Activated CD4-positive, alpha-beta T cell treated with anti-CD3 and anti-CD28 coated beads for 1 hour (primary cell): ENCODE data around the gene LEFTY1.

ENCODE experiments used
- DNase-seq: peaks from one replicate; pipeline ENCODE4 v3.0.0-alpha.2; 2020

The LEFTY1 gene

DNA sequence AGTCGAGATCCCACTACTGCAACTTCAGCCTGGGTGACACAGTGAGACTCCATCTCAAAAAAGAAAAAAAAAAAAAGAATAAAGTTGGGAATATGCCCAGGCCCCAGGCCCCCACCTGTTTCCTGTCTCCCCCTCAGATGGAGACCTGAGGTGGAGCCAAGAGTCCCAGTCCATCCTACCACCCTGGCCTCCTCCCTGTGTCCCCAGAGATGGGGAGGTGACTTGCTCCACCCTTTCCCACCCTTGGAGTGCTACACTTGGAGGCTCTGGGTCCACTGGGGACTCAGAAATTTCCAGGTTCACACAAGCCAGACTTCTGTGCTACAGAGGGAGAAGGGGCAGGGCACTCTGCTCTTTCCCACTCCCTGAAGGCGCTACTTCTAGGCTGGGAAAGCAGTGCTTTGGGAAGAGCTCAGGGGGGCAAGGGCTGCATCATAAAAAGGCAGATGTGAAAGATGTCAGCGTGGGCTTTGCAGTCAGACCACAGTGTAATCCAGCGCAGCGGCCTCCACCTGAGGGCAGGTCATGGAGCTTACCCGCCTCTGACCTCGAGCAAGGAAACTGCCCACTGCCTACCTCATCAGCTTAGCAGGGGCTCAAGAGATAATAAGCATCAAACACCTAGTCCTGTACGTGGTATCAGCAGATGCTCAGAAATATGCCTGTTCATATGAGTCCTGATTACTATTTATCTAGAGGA lies 20.2 kb downstream of the LEFTY1 start:
- DNase-seq = no peak

DNA sequence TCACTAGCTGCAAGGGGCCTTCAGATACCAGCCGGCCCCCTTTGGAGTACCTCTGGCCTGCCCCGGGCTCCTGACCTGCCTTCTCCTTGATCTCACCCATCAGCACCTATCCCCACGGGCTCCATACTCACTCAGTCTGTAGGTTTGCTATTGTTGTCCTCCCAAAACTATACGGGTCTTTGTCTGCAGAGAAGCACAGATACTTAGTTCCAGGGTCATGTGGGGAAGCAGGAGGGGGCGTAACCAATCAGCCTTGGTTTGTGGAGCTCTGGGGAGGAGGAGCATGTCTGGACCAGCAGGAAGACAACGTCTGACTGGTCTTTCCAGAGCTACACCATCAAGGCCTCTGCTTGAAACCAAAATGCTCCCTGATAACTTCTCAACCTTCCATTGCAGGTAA lies 22.0 kb downstream of the LEFTY1 start:
- no peak for DNase-seq

DNA sequence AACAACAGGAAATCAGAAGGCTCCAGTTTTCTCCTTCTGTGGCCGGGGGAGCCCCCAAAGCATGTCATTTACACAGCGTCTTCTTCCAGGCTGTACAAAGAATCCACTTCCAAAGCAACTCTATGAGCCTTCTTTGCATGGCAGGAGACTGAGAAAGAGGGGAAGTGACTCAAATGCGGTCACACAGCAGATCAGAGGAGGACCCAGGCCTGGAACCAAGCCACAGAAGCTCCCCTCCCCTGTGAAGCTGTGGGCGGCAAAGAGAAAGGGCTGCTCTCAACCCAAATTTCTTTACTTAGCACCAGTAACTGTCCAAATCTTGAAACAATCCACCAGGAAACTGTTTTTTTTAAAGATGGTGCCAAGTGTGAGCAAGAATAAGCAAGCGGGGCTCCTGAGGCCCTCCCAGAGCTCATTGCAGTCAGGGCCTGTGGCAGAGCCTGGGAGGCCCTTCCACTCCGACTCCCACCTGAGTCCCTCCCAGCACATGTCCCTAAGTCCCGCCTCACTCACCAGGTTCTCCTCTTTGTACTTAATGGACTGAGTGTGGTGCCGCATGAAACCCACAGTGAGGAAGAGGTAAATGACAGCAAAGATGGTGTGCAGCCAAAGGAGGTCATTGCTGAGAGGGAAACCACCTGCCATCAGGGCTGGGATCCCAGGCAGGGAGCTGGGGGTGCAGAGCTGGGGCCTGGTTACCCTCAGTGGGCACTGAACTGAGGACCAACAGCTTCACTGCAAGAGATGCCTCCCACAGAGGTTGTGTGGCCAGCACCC lies 22.7 kb downstream of the LEFTY1 start:
- peak; percentile 64 for DNase-seq

DNA sequence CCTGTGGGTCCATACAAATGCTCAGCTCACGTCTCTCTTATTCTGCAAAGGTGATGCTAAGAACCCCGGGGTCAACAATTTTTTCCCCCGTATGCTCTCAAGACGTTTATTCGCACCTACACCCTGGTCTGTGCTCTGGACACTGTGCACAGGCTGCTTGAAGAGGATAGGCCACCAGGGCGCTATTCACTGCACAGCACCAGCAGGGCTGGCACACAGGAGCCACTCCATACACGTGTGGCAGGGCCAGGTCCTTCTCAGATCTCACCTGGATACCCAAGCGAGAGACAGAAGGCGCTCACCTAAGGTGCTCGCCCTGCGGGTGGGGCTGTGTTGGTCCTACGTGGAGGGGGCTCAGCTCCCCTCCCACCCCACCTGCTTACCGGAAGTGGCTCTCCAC lies 23.4 kb downstream of the LEFTY1 start:
- DNase-seq = no peak

DNA sequence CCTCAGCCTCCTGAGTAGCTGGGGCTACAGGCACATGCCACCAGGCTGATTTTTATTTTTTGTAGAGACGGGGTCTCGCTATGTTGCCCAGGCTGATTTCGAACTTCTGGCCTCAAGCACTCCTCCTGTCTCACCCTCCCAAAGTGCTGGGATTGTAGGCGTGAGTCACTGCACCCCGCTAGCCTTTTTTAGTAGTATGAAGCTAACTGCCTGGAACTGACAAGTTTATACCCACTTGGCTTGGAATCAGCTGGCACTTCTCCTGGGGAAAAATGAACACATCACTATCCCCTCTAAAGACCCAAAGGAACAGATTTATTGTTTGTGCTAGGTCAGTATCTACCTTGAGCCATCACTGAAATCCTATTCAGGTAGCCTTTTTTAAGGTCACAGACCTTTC lies 25.8 kb downstream of the LEFTY1 start:
- no peak for DNase-seq

DNA sequence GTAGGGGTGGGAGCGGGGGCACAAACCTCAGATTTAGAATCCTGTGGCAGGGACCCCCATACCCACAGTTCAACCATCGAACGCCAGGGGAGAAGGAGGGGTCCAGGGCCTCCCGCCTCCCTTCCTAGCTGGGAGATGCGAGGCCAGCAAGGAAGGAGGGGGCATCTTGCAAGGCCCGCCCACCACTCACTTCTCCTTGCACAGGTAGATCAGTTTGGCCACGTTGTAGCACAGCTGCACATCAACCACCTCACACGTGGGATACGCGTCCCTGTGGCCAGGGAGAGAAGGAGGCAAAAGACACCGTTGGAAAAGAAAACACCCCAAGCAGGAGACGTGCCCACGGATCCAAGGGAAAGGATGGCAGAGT lies 26.4 kb downstream of the LEFTY1 start:
- no peak for DNase-seq

DNA sequence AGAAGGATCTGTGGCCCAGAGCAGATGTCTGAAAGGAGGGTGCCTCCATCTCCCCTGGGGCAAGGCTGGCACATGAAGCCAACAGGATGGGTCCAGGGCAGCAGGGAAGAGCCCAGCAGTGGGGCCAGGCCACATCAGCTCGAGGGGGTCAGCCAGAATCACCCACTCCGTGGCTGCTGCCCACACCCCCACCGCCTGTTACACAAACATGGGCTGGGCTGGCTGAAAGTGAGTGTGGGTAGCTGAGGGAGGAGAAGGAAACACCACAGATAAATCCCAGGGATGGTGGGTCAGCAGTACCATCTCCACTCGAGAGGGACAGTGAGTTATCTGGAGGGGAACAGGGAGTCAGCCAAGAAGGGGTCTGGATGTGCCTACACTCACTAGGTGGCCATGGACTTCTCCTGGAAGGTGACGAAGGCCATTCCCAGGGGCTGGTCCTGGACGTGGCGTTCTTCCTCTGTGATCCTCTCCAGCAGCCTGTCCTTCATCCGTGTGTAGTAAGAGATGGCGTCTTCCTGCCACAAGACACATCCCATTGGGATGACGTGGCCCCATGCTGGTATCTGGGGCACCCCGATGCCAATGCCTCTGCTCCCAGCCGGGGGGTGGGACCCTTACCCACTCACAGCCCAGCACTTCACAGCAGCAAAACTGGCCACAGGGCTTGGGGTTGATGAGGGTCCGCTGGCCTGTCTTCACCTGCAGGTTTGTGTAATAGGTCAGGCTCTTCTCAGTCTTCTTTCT lies 26.9 kb downstream of the LEFTY1 start:
- no peak for DNase-seq

DNA sequence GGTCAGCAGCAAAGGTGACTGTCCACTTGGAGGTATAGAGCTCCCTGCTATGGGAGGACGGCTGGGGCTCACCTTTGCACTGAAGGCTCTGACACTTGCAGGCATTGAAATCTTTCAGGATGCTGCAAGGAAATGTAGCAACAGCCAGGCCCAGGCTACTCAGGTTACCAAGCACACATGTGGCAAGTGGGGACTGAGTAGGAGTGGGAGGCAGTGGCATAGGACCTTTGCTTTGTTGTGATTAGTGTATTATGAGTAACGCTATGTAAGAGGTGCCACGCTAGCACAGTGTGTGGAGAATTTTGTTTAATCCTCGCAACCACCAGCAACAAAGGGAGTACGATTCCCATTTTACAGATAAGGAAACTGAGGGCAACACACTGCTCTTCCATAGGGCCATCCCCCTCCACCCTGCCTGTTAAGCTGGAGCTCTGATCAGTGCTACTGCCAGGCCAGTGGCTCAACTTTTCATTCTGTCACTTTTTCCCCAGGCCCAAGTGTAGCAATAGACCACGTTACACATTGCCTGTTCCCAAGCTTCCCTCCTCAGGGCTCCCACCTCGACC lies 28.0 kb downstream of the LEFTY1 start:
- no peak for DNase-seq

DNA sequence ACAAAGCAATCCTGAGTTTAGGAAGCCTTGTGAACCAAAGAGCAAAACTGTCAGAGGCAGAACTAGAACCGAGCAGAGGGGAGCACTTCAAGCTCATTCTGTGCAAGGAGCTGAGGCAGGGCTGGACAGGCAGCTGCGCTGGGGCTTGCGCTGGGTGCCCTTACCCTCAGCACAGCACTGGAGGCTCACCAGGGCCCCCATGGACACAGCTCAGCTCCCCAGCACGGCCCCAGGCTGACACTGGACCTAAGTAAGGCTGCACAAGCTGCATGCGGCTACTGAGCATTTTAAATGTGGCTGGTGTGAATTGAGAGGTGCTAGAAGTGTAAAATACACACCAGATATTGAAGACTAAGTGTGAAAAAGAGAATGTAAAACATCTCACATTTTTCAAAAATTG lies 28.8 kb downstream of the LEFTY1 start:
- DNase-seq = no peak

DNA sequence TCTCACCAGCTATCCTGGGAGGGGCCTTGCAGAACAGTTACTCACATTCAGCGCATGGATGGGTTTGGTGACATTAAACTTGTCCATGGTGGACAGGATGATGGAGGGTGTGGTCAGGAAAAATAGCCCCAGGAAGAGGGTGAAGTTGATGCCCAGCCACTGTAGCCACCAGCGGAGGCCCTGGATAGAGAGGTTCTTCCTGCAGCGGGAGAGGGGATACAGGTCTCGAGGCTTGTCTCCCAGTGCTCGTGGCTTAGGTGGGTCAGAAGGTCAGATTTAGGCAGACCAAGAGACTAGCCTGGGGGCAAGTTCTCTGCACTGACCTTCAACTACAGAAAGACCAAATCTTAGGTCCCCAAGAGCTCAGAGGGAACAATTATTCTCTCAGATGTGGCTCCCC lies 29.8 kb downstream of the LEFTY1 start:
- DNase-seq = no peak

DNA sequence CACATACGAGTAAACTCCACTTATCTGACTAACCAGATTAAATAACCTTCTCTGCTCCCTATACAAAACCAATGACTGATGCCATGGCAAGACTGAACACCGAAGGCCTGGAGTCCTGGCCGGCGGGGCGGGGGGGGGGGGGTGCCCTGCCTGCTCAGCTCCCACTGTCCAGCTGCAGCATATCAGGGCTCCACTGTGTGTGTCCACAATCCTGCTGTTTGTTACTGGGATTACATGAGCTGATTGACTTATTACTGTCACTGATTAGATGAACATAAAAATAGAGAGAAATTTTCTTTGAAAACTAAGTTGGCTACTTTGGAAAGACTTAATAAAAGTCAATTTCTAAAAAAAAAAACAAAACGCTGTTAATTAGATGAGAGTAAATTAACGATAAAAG lies 31.7 kb downstream of the LEFTY1 start:
- no peak for DNase-seq

DNA sequence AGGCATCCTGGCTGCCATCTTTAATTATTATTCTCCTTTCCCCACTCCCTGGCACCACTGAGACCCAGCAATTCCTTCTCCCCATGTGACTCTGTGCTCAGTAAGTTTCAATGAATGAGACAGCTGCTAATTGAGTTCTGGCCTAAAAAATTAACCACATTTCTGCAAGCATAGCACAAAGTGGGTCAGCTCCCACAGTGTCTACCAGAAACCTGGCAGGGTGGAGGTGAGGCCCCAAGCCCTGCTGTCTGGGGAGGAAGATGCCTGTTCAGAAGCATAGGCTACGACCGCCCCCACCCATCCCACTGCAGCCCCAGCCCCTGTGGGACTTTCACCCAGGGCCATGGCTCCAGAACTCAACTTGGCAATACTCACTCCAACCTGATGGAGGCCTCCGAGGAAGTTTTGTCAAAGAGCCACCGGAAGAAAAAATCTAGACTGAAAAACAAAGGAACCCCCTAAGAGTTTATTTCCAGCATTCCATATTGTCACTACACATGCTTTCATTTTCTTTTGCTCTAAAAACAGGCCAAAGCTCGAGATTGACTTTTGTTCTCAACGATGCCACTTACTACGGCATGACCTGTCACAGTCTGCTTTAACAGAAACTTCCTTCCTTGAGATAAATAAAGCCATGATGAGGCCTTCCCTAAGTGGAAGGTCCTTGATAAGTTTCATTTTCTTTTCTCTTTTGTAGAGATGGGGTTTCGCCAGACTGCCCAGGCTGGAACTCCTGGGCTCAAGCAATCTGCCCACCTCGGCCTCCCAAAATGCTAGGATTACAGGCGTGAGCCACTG lies 33.2 kb downstream of the LEFTY1 start:
- no peak for DNase-seq

DNA sequence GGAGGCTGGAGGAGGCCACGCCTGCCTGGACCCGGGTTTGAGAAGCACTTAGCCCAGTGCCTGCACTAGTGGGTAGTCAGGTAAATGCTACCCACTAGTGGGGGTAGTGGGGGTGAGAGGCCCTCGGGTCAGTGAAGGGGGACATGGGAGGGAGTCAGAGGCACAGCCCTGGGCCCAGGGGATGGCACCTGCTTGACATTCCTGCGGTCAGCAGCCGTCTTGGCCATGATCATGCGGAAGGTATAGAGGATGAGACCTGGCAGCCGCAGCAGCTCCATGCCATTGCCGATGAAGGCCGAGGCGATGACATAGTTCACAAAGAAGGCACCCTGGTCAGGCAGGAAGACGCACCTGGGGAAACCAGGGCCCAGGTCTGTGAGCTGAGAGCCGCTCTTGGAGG lies 35.5 kb downstream of the LEFTY1 start:
- DNase-seq = no peak

DNA sequence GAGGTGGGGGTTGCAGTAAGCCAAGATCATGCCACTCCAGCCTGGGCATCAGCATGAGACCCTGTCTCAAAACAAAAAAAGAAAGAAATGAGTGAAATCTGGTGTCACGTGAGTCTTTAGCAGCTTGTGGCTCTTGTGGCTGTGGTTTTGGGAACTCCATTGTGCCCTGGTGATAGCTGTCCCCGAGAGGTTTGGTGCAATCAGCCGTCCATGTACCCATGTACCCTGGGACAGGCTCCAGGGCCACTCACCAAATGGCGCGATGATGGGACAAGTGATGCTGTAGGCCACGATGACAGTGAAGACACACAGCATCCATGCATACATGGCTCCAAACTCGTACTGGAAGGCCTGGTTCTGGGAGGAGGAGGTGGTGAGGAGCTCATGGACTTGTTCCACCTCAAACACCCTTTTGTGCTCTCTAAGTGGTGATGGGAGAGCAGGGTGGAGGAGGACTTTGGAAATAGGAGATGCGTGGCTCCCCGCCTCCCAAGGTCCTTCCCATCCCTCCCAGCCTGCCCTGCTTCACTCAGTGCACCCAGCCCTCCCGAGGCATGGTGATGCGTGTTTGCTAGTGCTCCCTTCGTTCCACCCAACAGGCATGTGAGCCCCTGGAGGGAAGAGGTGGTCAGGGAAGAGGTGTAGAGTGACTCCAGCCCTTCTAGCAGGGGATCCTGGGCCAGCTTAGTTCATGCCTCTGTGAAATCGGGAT lies 36.4 kb downstream of the LEFTY1 start:
- DNase-seq = no peak

DNA sequence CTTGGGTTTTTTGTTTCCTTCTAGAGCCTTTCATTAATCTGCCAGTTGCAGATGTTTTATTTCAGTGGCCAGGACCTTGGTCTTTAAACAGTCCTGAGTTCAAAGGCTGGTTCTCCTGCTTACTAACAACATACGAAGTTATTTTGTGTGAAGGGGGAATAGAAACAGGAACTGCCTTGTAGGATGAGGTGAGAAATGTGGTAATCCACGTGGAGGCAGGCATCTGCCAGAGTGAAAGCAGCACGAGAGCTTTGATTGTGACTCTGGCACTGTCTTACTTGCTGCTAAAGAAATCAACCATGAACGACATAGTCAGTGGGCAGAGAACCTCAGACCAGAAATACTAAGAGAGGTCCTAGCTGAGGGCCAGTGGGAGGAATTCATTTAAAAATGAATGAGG lies 37.1 kb downstream of the LEFTY1 start:
- DNase-seq = no peak

DNA sequence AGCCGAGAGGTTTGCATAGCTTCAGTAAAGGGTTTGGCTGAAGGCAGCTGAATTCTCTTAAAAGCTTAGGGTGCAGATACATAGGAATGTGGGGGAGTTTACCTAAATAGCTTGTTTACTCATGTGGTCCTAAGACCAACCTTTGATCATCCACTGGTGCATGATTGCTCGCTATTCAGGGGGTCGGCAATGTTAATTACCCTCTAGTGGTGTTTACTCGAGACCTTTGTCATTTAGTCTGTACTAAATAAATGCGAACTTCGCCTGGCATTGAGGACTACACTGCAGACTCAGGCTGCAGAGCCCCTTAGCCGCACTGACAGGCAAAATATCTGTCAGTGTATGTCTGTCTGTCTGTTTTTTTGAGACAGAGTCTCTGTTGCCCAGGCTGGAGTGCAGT lies 38.6 kb downstream of the LEFTY1 start:
- DNase-seq = no peak

DNA sequence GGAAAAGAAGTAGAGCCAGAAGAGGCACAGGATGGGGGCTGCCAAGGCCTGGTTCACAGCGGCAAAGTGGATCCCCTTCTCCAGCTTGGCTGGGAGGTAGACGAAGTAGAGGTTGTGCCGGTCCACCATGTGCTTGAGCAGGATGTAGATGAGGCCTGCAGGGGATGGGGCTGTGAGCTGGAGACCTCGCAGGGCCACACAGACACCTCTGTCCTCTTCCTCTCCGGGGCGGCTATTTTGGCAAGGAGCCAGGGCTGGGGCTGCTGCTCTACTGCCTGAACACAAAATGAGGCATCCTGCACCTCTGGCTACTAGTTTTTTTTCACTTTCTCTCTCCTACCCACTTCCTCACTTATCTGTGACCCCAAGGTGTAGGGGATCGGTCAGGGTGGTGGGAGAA lies 39.0 kb downstream of the LEFTY1 start:
- DNase-seq = no peak

DNA sequence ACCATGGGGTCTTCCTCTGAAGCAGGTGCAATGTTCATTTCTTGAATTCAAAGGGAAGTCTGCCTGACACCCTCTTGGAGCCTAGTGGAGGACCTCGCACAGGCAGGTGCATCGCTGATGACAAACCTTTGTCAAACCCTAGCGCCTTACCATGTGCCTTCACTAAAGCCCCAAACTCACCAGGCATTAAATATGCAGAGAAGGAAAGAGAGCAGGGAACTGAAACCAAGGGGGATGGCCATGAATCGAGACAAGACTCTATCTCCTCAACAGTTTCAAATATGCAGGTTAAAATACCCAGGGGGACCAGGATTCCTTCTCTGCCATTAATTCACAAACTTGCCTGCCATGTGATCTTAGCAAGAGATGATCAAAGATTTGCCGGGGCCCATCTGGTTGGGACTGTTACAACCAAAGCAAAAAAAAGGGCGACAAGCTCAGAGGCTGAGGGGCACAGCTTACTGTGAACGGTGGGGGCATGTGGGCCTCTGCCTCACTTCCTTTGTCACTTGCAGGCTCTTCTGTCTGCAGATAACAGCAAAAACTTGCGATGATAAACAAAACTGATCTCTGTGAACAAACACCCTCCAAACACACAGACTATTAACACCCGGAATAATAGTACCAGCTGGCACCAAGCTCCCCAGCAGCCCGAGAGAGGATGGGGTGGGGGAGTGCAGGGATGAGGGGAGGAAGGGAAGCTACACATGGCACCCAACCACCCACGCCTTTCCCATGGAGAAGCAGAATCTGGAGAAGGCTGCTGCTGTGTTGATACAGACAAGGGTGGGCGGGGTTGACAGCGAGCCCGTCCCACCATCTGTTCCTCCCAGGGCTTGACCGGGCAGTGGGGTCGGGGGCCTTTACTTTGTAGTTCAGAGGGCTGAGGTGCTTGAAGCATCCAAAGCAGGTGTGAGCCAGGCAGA lies 40.7 kb downstream of the LEFTY1 start:
- no peak for DNase-seq

DNA sequence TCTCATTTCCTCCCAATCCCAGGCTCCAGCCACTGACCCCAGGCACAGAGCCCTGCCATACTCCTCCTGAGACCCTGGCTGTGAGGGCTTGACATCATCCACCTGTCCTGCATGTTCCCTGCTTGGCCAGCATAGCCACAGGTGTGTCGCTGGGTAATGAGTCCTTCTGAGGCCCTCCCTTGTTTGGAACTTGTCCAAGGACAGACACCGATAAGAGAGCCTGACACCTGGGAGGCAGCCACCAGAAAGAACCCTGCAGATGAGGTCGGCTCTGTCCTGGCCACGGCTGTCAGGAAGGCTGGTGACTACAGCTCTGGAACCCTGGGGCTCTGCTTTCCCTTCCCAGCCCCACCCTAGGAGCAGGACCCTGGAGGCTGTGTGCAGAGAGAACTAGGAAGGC lies 41.3 kb downstream of the LEFTY1 start:
- no peak for DNase-seq

DNA sequence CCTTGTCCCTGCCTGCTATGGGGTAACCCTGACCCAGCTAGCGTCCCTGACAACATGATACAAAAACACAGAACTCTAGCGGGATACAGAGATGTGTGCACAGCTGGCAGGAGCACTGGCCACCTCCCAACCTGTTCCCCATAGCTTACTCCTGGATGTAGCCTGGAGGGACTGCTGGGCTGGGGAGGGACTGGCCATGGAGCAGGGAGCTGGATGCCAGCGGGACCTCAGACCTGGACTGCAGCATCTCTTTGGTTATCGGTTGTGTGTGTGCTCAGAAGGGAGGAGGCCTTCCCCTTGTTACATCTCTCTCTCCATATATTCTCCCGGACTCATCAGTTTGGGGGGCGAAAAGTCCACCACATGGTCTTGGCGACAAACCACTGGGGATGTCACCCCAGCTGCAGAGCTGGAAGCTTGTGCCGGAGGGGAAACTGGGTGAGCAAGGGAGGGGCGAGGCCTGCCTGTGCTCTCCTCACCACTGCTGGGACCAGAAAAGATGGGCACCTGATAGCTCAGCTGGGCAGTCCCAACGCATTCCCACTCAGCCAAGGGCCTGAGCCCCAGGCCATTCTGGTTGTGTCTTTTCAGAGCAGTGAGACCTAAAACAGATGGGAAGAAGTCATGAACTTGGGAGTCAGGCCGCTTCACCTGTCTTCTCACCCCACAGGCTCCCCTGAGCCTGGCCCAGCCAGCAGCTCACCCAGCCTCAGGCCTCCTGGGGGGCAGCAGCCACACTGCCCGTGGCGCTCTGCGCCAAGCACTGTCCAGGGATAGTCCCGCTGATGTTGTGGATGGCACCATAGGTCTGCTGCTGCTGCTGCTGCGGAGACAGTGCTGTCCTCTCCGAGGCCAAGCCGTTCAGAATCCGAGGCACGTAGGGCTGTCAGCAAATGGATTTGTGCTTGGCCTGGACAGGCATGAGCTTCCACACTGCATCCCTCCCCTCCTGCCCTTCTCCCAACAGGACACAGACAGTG lies 42.3 kb downstream of the LEFTY1 start:
- no peak for DNase-seq
